HUES48 (cell line): ENCODE results near the gene LHB.

Source experiments
- H3K27ac ChIP-seq: one replicate; pipeline ENCODE4 v1.7.0; 2013; ENCODE audit warnings: low read depth, low read length, inconsistent platforms
- H3K27me3 ChIP-seq: 2 replicates; pipeline ENCODE4 v1.6.1; 2013; ENCODE audit warnings: mild to moderate bottlenecking, low read length; ENCODE audit not compliant: control insufficient read depth, insufficient read depth
- H3K36me3 ChIP-seq: 2 replicates; pipeline ENCODE4 v1.6.1; 2013; ENCODE audit warnings: low read length; ENCODE audit not compliant: control insufficient read depth, insufficient read depth
- H3K4me1 ChIP-seq: 2 replicates; pipeline ENCODE4 v1.6.1; 2013; ENCODE audit warnings: mild to moderate bottlenecking, low read length; ENCODE audit not compliant: control insufficient read depth, insufficient read depth
- H3K4me3 ChIP-seq: 2 replicates; pipeline ENCODE4 v1.5.1; 2013; ENCODE audit warnings: mild to moderate bottlenecking, low read depth, low read length
- H3K9ac ChIP-seq: 2 replicates; pipeline ENCODE4 v1.6.1; 2013; ENCODE audit warnings: mild to moderate bottlenecking, low read depth, low read length, moderate library complexity
- H3K9me3 ChIP-seq: 2 replicates; pipeline ENCODE4 v1.6.1; 2013; ENCODE audit warnings: low read length; ENCODE audit not compliant: control insufficient read depth, insufficient read depth

The LHB gene

GRCh38 chr19:48970139-48970766 is 46.6 kb downstream of the LHB start:
- Histone ChIP-seq H3K27me3 (no peaks in the 10 kb centered on the region), H3K4me1 (peaks cover 5% of the 10 kb centered on the region; the same call in 1 of the 2 replicates), H3K36me3 (peaks cover 54% of the 10 kb centered on the region), H3K27ac (no peak overlapping the region), H3K9ac (no peak overlapping the region), H3K4me3 (no peak overlapping the region), H3K9me3 (no peaks in the 10 kb centered on the region)

- Histone ChIP-seq H3K36me3 (peaks cover 52% of the 10 kb centered on the region), H3K9ac (no peak overlapping the region), H3K4me1 (peaks cover 6% of the 10 kb centered on the region), H3K27me3 (no peaks in the 10 kb centered on the region), H3K9me3 (no peaks in the 10 kb centered on the region), H3K27ac (no peak overlapping the region), H3K4me3 (no peak overlapping the region)
Measured at GRCh38 chr19:48969276-48970138, 47.4 kb downstream of the LHB start.

- no peak overlapping the region for H3K9ac ChIP-seq
- H3K36me3 ChIP-seq = peaks cover 45% of the 10 kb centered on the region
- no peaks in the 10 kb centered on the region for H3K27me3 ChIP-seq
- no peak overlapping the region for H3K27ac ChIP-seq
- no peaks in the 10 kb centered on the region for H3K9me3 ChIP-seq
- H3K4me3 ChIP-seq = no peak overlapping the region
- peaks cover 13% of the 10 kb centered on the region for H3K4me1 ChIP-seq
Measured at GRCh38 chr19:48968813-48969218, 48.1 kb downstream of the LHB start.

GRCh38 chr19:48968179-48968661 is 48.7 kb downstream of the LHB start:
- Histone ChIP-seq H3K9me3 (no peaks in the 10 kb centered on the region), H3K36me3 (peaks cover 41% of the 10 kb centered on the region), H3K9ac (no peak overlapping the region), H3K27ac (no peak overlapping the region), H3K4me3 (no peak overlapping the region), H3K4me1 (peaks cover 18% of the 10 kb centered on the region), H3K27me3 (no peaks in the 10 kb centered on the region)

GRCh38 chr19:48967346-48968178 is 49.3 kb downstream of the LHB start:
- no peaks in the 10 kb centered on the region for H3K9me3 ChIP-seq
- H3K27ac ChIP-seq = no peak overlapping the region
- H3K36me3 ChIP-seq = peaks cover 38% of the 10 kb centered on the region
- no peaks in the 10 kb centered on the region for H3K27me3 ChIP-seq
- H3K4me1 ChIP-seq = peaks cover 19% of the 10 kb centered on the region
- H3K4me3 ChIP-seq = no peak overlapping the region
- H3K9ac ChIP-seq = no peak overlapping the region

- Histone ChIP-seq H3K9me3 (no peaks in the 10 kb centered on the region), H3K9ac (0 out of 2 replicates have a peak overlapping the region, but pooled peaks have one; percentile 90), H3K27me3 (no peaks in the 10 kb centered on the region), H3K4me3 (peak overlapping the region; percentile 95), H3K4me1 (peaks cover 19% of the 10 kb centered on the region), H3K36me3 (peaks cover 38% of the 10 kb centered on the region), H3K27ac (peak overlapping the region; percentile 87)
Measured at GRCh38 chr19:48966541-48967345, 50.1 kb downstream of the LHB start.
